Chondrocyte (in vitro differentiated cells): ENCODE results near the gene CLMN. TPM values are rescaled to one million over a fixed set of nuclear protein-coding genes. Genes with fewer than 3 reads are reported as not detected.

Experiments
- DNase-seq: peaks from one replicate; pipeline ENCODE4 v3.0.0; 2021; ENCODE audit warnings: mixed read lengths, low spot score
- H3K27ac Mint-ChIP-seq: one replicate; pipeline ENCODE4 v1.8.0; 2021; ENCODE audit warnings: mild to moderate bottlenecking, moderate library complexity, mixed read lengths; ENCODE audit not compliant: unreplicated experiment
- H3K27me3 Mint-ChIP-seq: 2 replicates; pipeline ENCODE4 v1.8.0; 2021; ENCODE audit warnings: low read depth, mixed read lengths
- H3K36me3 Mint-ChIP-seq: 2 replicates; pipeline ENCODE4 v1.8.0; 2021; ENCODE audit warnings: low read depth, mixed read lengths
- H3K4me1 Mint-ChIP-seq: 2 replicates; pipeline ENCODE4 v1.8.0; 2021; ENCODE audit warnings: low read depth, mild to moderate bottlenecking, mixed read lengths
- H3K4me3 Mint-ChIP-seq: one replicate; pipeline ENCODE4 v1.8.0; 2021; ENCODE audit warnings: mild to moderate bottlenecking, moderate library complexity, mixed read lengths; ENCODE audit not compliant: unreplicated experiment
- H3K9me3 Mint-ChIP-seq: 2 replicates; pipeline ENCODE4 v1.8.0; 2021; ENCODE audit warnings: low read depth, mixed read lengths
- CTCF ChIP-seq: fragments of 200-600 bp; sonication (generic); IDR thresholded peaks from 2 replicates; pipeline ENCODE4 v1.5.0; 2021; ENCODE audit warnings: antibody characterized with exemption, mild to moderate bottlenecking, moderate library complexity
- total RNA-seq: library from RNA; stranded (reverse); gene quantifications from 3 replicates; pipeline ENCODE4 v1.2.1, GENCODE V29; 2021

CLMN gene
- total RNA-seq, 1 donor from 2014 or later: 7.3 TPM

GRCh38 chr14:95337041-95337595, 17.4 kb upstream of the CLMN start:
- TF ChIP-seq CTCF: no peak
- no peak overlapping the region for H3K27ac Mint-ChIP-seq

GRCh38 chr14:95336192-95336760, 16.6 kb upstream of the CLMN start:
- Mint-ChIP-seq H3K4me3 (no peak overlapping the region), H3K36me3 (peaks cover 2% of the 10 kb centered on the region), H3K27ac (no peak overlapping the region), H3K4me1 (peaks cover 9% of the 10 kb centered on the region), H3K9me3 (no peaks in the 10 kb centered on the region), H3K27me3 (peaks cover 7% of the 10 kb centered on the region)
- TF ChIP-seq CTCF: no peak
- DNase-seq: no peak

More at GRCh38 chr14:95337041-95337595, 17.4 kb upstream of the CLMN start:
- no peaks in the 10 kb centered on the region for H3K9me3 Mint-ChIP-seq
- no peak overlapping the region for H3K4me3 Mint-ChIP-seq
- H3K27me3 Mint-ChIP-seq: peaks cover 7% of the 10 kb centered on the region
- H3K4me1 Mint-ChIP-seq: peaks cover 9% of the 10 kb centered on the region
- peaks cover 2% of the 10 kb centered on the region for H3K36me3 Mint-ChIP-seq
- DNase-seq: no peak

GRCh38 chr14:95335071-95335470, 15.4 kb upstream of the CLMN start:
- no peak for DNase-seq

GRCh38 chr14:95334044-95334443, 14.3 kb upstream of the CLMN start:
- DNase-seq: no peak
- no peak overlapping the region for H3K27ac Mint-ChIP-seq
- no peak for TF ChIP-seq CTCF
- no peak overlapping the region for H3K4me3 Mint-ChIP-seq
- peaks cover 2% of the 10 kb centered on the region for H3K36me3 Mint-ChIP-seq
- no peaks in the 10 kb centered on the region for H3K4me1 Mint-ChIP-seq
- H3K9me3 Mint-ChIP-seq: no peaks in the 10 kb centered on the region
- peaks cover 7% of the 10 kb centered on the region for H3K27me3 Mint-ChIP-seq

More at GRCh38 chr14:95335071-95335470, 15.4 kb upstream of the CLMN start:
- Mint-ChIP-seq H3K4me3 (no peak overlapping the region), H3K36me3 (peaks cover 2% of the 10 kb centered on the region), H3K9me3 (no peaks in the 10 kb centered on the region), H3K4me1 (peaks cover 2% of the 10 kb centered on the region), H3K27ac (no peak overlapping the region), H3K27me3 (peaks cover 7% of the 10 kb centered on the region)
- no peak for TF ChIP-seq CTCF

- TF ChIP-seq CTCF: no peak
- Mint-ChIP-seq H3K27me3 (peaks cover 3% of the 10 kb centered on the region), H3K36me3 (peaks cover 3% of the 10 kb centered on the region), H3K9me3 (no peaks in the 10 kb centered on the region), H3K27ac (no peak overlapping the region), H3K4me3 (no peak overlapping the region), H3K4me1 (no peaks in the 10 kb centered on the region)
- DNase-seq: no peak
Observed at GRCh38 chr14:95332641-95333040, 12.9 kb upstream of the CLMN start.
